Cardiac muscle cell (in vitro differentiated cells and primary cell): Measurements from ENCODE around the gene GNAS-AS1. TPM values are rescaled to one million over a fixed set of nuclear protein-coding genes. Genes with fewer than 3 reads are reported as not detected.

Source experiments
- DNase-seq, 2 donors: peaks; one replicate each; pipeline versions ENCODE4 v3.0.0 to v3.0.0-alpha.2; 2010 to 2017; ENCODE audit warnings: low read depth in 1 of 2, low spot score in 1 of 2
- H3K27ac ChIP-seq: fragments of 200-600 bp; sonication (generic); 2 replicates; pipeline ENCODE4 v1.5.1; 2016
- H3K27me3 ChIP-seq: fragments of 200-600 bp; sonication (generic); 2 replicates; pipeline ENCODE4 v1.6.0; 2016; ENCODE audit warnings: control low read depth
- H3K36me3 ChIP-seq: fragments of 200-600 bp; sonication (generic); 2 replicates; pipeline ENCODE4 v1.5.1; 2016; ENCODE audit warnings: control low read depth
- H3K4me1 ChIP-seq: fragments of 200-600 bp; sonication (generic); 2 replicates; pipeline ENCODE4 v1.8.1; 2017; ENCODE audit warnings: low read depth, mild to moderate bottlenecking, mixed run types
- H3K4me3 ChIP-seq: fragments of 200-600 bp; sonication (generic); 2 replicates; pipeline ENCODE4 v1.5.1; 2016; ENCODE audit warnings: mild to moderate bottlenecking
- H3K9me3 ChIP-seq: fragments of 200-600 bp; sonication (generic); 2 replicates; pipeline ENCODE4 v1.5.1; 2017; ENCODE audit warnings: low read depth, mild to moderate bottlenecking, control low read depth
- CTCF ChIP-seq: IDR thresholded peaks from 2 replicates; pipeline ENCODE4 v1.5.1; 2012; ENCODE audit warnings: low read depth, mild to moderate bottlenecking, low read length
- polyA plus RNA-seq: library from polyadenylated mRNA; unstranded; fragments of >200 nt; fragmentation: Nextera tagmentation; extraction: Ambion mirVana; gene quantifications from 2 replicates; pipeline ENCODE4 v1.2.1, GENCODE V29; 2016
- total RNA-seq: library from RNA; depleted of rRNA; stranded (reverse); fragments of >200 nt; gene quantifications from 2 replicates; pipeline ENCODE4 v1.2.3, GENCODE V29; 2016

The GNAS-AS1 gene
- total and polyA plus RNA-seq, 2 experiments from 2014 or later = 1.4 to 1.8 TPM

- H3K4me1 ChIP-seq = peaks cover 13% of the 10 kb centered on the region
- H3K36me3 ChIP-seq = no peaks in the 10 kb centered on the region
- H3K27ac ChIP-seq = no peak overlapping the region
- DNase-seq = no peak
- H3K4me3 ChIP-seq = no peak overlapping the region
- no peaks in the 10 kb centered on the region for H3K27me3 ChIP-seq
- no peaks in the 10 kb centered on the region for H3K9me3 ChIP-seq
- no peak for TF ChIP-seq CTCF
Measured at GRCh38 chr20:58828136-58828535, 22.6 kb downstream of the GNAS-AS1 start.

- Histone ChIP-seq H3K4me1 (peaks cover 31% of the 10 kb centered on the region), H3K9me3 (no peaks in the 10 kb centered on the region), H3K27me3 (no peaks in the 10 kb centered on the region), H3K27ac (no peak overlapping the region), H3K4me3 (no peak overlapping the region), H3K36me3 (no peaks in the 10 kb centered on the region)
- no peak for TF ChIP-seq CTCF
- no peak for DNase-seq
Measured at GRCh38 chr20:58826271-58826670, 24.4 kb downstream of the GNAS-AS1 start.

GRCh38 chr20:58825450-58825849, 25.3 kb downstream of the GNAS-AS1 start:
- Histone ChIP-seq H3K4me3 (no peak overlapping the region), H3K4me1 (peaks cover 32% of the 10 kb centered on the region), H3K27me3 (no peaks in the 10 kb centered on the region), H3K36me3 (no peaks in the 10 kb centered on the region), H3K27ac (no peak overlapping the region), H3K9me3 (no peaks in the 10 kb centered on the region)
- TF ChIP-seq CTCF = no peak
- DNase-seq = no peak

GRCh38 chr20:58824843-58825242, 25.9 kb downstream of the GNAS-AS1 start:
- TF ChIP-seq CTCF = no peak
- no peak overlapping the region for H3K27ac ChIP-seq
- no peak overlapping the region for H3K4me3 ChIP-seq
- no peak for DNase-seq
- no peaks in the 10 kb centered on the region for H3K27me3 ChIP-seq
- no peaks in the 10 kb centered on the region for H3K9me3 ChIP-seq
- H3K4me1 ChIP-seq = peaks cover 34% of the 10 kb centered on the region
- H3K36me3 ChIP-seq = no peaks in the 10 kb centered on the region

GRCh38 chr20:58822748-58823730, 27.7 kb downstream of the GNAS-AS1 start:
- no peaks in the 10 kb centered on the region for H3K9me3 ChIP-seq
- peaks cover 49% of the 10 kb centered on the region for H3K4me1 ChIP-seq
- no peaks in the 10 kb centered on the region for H3K36me3 ChIP-seq
- peak in 1 of 2 donors; percentile 24 for DNase-seq
- no peak overlapping the region for H3K4me3 ChIP-seq
- TF ChIP-seq CTCF = no peak
- H3K27ac ChIP-seq = peak overlapping the region; percentile 71
- no peaks in the 10 kb centered on the region for H3K27me3 ChIP-seq
